Stimulated activated CD4-positive, alpha-beta T cell treated with anti-CD3 and anti-CD28 coated beads, Interleukin-1b, Interleukin-23, amount 100 ng/mL, for 1 hour (primary cell): ENCODE measurements around the gene C18orf63.

Source experiments
- DNase-seq, 2 donors: peaks; one replicate each; pipeline ENCODE4 v3.0.0-alpha.2; 2020; ENCODE audit warnings: low read depth in 2 of 2

The C18orf63 gene

DNA sequence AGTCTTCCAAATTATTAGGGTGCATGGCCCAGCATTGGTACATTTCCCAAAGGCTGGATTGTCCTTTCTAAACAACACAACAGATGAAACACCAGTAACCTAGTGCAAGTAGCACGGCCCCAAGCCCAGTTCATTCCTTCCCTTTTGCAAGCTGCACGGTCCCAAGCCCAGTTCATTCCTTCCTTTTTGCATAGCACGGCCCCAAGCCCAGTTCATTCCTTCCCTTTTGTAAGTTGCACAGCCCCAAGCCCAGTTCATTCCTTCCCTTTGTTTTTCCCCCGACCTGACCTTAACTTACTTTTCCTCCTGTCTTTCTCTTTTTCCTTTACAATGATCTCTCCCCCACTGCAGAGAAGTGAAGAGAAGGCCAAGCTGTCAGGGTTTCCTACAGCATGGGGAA, 60.9 kb downstream of the C18orf63 start:
- DNase-seq: no peak

DNA sequence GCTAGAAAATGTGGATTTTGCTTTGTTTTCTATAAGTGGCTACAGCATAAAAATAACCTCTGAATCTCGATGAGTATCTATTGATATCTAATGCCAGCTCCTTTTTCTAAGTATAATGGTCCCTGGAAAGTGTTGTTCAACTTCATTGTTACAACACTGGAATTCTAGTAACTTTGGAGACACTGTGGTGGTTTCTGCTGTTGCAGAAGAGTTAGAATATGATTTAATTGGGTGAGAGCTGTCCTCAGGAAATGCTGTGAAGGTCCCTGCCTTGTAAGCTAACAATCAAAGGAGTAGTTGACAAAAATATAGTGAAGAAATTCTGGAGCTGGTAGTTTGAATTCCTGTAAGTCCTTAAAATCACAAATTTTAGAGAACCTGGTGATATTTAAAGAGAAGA, 62.1 kb downstream of the C18orf63 start:
- DNase-seq: no peak

DNA sequence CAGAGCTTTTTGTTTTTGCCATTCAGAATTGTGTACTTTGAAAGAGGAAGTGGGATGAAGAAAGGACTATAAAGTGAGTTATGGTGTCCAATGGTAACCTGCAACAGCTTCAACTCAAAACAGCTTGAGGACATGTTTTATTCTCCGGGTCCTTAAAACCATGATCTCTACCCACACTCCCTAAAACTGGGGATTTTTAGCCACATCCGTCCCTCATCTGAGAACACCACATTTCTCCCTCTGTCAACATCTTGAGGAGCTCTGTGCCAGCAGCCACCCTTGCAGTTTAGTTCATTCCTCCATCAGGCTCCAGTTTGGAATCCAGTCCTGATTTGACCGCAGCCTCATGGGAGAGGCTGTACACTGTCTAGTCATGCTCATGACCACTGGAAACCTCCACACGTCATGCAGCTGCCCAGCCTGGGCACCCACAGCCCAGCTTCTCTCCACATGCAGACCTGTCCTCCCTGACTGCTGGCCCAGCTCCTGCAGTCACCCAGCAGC, 62.6 kb downstream of the C18orf63 start:
- DNase-seq: no peak

DNA sequence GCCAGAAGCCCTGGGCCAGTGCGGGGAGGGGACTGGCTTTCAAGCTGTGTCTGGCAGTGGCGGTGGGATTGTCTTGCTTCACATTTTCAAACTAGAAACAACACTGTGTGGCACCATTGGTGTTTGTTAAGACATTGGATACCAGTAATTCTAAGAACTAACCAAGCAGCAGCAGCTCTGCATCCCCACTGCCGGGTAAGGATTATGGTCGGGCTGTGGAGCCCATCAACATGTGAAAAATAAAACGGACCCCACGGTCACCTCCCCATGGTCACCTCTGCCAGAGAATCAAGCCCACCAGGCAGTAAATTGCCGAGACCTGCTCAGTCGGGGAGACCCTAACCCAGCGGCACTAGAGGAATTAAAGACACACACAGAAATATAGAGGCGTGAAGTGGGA, 65.3 kb downstream of the C18orf63 start:
- no peak for DNase-seq

DNA sequence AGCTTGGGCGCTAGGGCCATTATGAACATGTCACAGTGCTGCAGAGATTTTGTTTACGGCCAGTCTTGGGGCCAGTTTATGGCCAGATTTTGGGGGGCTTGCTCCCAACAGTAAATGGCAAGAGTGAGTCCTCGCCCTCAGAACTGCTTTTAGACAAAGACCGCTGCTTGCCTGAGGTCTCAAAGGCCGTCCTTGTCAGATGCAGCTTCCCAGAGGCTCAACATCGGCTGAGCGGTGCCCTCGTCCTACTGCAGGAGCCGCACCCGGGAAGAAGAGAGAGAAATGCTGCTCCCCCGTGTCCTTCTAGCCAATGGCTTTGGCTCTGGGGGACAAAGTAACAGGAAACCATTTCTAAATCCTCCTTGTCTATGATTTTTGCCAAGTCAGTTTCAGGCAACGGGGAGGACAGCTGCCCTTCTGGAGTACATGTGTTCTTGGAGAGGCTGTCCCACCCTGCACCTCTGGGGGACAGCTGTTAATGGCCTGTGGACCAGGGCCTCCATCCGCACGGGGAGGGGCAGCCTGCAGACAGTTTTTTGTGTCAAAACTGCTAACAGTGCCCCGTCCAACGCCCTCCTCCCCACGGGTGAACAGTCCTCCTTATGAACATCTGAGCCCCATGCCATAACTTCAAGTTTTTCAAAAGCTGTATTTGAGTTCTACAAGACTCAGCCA, 66.1 kb downstream of the C18orf63 start:
- DNase-seq: no peak

DNA sequence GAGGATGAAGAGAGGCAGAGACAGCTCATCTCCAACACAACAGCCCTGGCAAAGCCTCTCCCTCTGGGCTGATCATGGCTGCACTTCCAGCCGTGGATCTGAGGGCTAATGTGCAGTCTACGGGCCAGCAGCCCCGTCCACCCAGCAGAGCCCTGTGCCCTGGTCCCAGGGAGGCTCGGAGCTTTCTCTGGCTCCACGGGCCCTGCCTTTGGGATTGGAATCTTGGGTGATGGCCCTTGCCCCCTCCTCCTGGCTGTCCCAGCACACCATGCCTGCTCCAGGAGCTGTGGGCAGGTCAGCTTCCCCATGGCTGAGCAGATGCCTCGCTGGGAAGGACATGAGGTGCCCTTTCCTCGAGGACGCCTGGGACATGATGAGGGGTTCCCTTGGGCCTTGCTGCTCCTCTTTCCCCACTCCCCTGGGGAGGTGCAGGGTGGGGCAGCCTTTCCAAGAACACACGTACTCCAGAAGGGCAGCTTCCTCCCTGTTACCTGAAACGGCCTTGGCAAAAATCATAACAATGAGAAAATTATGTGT, 66.9 kb downstream of the C18orf63 start:
- no peak for DNase-seq

DNA sequence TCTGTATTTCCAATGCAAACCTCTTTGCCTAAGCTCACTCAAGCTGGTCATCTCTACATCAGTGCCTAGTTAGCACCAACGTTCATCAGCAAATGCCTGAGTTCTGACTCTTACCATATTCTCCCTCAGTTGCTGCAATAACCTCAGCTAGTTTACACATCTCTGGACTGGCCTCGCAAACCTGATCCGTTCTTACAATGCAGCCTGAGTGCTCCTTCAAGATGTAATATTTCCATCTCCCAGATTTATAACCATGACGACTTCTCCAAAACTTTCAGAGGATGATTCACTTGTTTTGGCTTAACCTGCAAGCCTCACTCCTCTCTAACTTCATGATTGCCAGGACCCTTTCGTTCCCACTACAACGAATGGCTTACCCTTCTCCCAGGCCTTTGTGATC, 71.7 kb downstream of the C18orf63 start:
- DNase-seq: no peak

DNA sequence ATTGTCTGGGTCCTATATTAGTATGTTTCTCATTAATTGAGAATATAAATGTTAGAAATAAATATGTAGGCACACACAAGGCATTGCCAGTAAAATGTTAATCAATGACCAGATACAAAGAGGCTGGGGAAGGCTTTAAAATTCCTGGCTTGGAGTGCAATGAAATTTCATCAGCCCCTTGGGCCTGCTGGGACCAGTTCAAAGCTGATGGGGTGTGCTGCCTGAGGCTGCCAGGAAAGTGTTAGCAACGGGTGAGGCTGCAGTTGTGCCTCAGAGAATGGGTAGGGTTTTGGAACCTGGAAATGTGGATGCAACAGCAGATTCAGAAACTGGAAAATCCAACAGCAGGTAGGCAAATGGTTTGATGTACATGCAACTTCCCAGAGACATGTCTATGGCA, 72.6 kb downstream of the C18orf63 start:
- DNase-seq: no peak

DNA sequence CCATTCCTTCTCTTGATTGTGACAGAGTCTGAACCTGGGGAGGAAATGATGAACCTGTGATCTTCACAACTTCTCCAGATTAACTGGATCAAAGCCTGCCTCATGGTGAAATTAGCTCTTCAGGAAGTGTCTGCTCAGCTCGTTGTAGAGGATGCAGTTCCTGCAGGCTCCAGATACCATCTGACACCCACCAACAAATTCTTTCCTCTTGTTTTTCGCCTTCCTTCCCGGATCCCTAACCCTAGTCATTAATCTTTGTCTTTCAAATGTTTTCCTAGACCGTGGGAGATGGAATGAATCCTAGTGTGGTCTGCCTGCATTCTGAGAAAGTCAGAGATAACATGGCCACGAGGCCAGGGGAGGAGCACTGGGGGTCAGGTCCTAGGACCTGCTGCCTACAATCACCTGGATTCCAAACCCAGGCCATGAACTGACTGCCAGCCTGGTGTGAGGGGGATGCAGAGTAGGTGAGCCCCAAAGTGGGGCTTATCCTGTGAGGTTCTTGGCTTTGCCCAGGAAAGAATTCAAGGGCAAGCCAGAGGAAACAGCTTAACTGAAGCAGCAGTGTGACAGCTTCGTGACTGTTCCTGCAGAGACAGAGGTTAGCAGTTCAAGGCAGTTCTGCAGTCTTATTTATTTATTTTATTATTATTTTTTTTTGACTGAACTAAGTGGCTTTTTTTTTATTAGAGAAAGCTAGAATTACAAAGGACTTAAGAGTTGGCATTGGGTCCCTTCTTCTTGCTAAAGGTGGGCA, 73.7 kb downstream of the C18orf63 start:
- DNase-seq: no peak

DNA sequence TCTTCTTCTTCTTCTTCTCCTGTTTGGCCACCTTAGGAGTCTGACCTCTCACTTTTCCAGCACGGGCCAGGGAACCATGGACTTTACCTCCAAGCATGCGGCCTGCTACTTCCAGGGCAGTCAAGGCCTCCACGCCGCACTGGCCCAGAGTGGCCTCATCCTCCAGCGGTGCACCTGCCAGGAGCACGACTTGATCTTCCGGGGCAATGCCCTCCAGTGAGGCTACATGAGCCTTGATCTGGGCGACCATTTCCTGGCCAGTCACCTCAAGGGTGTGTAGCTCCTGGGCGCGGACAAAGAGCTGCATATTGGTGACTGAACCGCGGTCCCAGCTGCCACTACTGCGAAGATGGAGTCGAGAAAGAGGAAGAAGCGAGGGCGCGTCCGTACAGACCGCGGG, 74.4 kb downstream of the C18orf63 start:
- DNase-seq: no peak

DNA sequence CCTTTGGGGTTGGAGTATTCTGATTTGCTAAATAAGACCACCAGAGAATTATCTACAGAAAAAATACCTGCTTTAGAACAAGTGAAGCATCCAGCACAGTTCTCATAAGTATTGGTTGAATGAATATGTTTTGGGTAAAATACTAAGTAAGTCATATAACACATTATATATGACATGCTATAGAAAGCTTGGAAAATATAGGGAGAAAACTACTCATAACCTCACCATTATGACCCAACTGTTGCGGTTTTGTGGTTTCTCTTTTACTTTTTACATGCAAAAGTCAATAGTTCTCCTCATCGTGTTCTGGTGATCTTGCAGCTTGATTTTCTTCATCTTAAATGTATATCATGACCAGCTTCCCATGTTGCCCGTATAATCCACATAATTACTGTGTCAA, 75.3 kb downstream of the C18orf63 start:
- DNase-seq: no peak

DNA sequence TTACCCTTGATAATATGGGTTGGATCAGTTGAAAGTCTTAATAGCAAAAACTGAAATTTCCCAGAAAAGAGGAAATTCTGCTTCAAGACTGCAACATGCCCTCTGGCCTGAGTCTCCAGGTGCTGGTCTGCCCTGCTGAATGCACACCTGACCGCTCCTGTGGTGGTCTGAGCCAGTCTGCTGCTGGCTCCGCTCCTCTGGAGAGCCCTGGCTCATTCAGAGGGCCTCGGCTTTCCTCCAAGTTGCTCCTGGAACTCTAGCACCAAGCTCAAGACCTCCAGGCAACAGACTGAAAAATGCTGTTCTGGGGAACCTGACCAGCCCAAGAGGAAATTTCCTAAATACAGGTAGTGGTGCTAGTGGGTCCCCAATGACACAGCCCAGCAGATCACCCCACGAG, 76.7 kb downstream of the C18orf63 start:
- DNase-seq: no peak

DNA sequence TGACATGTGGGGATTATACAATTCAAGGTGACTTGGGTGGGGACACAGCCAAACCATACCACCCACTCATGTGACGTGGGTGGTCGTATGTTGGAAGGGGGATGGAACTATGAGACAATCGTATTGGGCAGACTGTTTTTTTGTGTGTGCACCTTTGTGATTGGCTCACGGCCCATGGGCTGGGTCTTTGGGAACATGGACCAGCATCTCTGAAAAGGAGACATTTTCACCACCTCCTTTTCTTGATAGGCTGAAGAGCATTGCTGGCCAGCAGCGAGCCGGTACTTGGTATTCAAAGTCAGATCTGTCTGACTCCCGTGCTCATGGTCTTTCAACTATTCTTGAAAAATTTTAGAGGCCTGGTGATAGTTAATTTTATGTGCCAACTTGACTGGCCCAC, 79.4 kb downstream of the C18orf63 start:
- DNase-seq: no peak

DNA sequence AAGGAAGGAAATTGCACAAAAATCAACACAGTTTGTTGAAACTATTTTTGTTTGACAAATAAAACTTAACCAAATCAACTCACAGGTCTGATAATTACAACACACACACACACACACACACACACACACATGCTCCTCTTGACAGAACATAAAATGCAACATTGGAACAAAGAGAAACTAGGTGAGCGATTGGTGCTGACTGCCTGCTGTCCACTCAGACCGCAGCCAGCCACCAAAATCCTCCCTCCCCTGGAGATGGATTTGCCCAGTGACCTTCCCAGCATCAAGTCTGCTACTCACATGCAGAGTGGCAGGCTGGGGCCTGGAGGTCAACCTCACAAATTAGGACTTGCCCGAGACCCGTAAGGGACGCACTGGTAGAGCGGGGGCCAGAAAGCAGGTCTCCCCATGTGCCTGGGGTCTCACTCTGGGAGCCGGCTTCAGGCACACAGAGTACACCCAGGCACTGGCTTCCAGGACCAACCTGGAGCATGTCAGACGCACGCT, 80.1 kb downstream of the C18orf63 start:
- DNase-seq: no peak

DNA sequence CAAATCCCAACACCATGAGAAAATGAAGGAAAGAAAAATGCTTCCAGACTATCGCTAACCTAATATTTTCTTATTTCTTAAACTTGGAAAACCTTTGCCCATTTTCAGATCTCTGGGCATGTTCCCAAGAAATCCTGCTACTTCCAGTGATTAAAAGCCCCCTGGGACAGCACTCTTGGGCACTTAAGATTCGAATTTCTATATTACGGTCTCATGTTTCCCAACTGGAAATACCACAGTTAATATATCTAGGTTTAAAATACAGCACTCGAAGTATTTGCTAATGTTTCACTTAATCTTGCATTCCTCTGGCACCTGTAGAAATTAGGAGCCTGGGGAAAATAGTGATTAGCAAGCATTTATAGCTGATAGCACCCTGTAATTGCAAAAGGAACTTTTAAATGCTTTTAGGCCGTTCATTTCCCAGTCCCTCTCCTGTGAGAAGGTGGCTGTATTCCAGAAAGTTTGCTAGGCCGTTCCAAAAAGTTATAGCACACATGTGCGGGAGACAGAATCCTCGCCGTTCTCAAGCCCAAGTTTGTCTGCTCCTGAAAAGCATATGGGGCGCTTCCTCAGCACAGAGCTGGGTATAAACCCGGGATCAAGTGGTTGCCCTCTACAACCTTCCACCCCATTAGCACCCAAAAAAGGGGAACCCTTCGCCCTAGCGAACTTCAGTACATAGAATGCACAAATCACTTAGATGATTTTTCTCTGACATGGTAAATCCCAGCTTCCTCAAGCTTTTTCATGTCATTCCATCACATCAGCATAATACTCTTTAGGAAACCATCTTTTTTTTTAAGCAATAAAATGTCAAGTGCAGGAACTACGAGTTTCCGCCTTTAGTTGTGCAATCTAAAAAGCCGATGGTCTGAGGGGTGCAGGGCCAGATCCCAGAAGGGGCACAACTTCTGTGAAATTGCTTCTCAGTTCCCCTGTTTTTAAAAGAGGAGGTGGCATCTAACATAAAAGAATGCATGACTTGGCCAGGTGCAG, 80.8 kb downstream of the C18orf63 start:
- DNase-seq: no peak

DNA sequence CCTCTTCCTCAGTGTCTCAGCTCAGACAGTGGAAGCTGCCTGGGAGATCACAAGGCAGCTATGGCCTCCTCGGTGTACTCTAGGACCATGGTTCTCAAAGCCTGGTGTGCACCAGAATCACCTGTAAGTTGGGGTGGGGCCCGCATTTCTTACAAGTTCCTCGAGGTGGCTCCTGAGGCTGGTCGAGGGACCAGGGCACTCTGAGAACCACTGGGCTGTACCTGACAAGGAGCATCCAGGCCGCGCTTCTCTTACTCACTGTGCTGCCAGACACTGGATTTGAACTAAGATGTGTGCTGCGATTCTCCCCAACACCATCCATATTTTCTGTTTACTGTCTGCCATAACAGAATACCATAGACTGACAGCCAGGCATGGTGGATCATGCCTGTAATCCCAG, 81.9 kb downstream of the C18orf63 start:
- no peak for DNase-seq

DNA sequence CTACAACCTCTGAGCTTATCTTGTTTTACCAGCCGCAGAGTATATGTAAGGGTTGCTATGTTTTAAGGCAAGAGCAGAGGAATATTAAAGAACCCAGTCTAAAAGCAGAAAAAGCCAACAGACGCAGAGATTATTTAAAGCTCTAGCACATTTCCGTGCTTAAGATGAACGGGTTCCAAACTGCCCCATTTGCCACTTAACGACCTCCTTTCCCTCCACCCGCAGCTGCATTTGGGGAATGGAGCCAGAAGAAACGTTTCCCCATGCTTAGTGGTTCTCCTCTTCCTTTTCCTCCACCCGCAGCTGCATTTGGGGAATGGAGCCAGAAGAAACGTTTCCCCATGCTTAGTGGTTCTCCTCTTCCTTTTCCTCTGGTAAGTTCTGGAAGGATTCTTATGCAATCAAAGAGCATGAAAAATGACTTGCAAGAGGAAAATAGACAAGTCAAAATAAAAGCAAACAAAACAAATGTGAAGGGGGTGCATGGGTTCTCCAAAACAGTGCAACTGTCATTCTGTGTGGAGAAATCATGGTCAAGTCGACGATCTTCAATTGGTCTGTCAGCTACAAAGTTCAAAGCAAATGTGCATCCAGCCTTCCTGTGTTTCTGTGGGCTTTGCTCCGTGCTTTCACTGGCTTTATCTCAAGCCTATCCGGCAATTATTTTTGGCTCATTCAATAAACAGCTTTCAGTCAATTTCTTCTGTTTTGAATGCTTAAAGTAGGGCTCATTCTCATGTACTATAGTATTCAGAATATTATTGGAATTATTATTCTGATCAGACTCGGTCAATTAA, 83.7 kb downstream of the C18orf63 start:
- DNase-seq: no peak

DNA sequence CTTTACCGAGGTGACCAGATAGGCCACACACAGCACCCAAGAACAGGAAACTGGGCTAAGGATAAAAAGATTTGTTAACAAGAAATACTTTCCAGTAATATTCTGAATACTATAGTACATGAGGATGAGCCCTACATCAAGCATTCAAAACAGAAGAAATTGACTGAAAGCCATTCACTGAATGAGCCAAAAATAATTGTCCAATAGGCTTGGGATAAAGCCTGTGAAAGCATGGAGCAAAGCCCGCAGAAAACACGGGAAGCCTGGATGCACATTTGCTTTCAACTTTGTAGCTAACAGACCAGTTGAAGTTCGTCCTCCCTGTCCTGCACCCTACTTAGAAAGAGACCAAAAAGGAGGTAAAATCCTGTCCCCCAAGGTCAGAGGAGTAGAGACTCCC, 85.2 kb downstream of the C18orf63 start:
- DNase-seq: no peak

DNA sequence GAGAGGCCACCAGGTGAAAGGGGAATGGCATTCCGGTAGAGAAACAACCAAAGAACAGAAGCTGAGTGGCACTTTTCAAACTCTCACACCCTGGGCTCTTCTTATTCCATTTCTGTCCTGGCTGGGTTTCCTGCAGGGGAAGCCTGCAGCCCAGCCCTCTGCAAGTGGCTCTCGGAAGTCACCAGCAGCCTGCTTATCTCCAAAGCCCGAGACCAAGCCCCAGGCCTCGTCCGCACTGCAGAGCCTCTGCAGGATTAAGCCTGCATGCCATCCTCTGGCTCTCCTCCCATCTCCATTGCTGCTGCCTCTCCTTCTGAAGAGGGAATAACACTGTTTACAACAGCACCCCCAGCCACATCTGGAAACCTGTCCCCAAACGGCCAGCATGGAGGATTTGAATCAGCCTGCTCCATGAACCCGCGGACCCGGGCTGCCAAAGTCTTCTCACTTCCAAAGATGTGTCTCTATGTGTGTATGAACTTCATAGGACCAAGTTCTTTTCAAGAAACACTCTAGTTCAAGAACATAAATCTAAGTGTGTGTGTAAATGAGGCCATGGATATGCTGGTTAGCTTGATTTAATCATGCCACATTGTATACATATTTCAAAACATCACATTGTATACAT, 87.3 kb downstream of the C18orf63 start:
- DNase-seq: no peak

DNA sequence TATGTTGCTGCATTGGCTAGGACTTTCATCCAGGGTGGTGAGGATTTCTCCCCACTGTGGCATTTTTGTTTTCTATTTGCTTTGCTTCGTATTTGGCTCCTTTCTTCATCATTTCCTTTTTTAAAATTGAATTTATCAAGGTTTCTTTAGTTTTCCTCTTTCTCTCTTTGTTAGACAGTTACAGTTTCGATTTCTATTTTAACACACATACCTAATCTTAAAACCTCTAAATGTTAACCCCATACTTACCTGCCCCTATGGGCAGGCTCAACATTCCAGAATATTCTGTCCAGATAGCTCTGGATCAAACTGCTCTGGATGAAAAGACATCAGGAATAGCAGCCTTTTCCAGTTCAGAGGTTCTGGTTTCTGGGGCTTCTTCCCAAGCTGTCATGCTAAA, 92.2 kb downstream of the C18orf63 start:
- DNase-seq: no peak
